ENCODE data around the gene CAPN9. TPM values are rescaled to one million over a fixed set of nuclear protein-coding genes. Genes with fewer than 3 reads are reported as not detected.
A peak's percentile ranks its signal among the peaks of the same experiment; 100 is the strongest.
"Not testable (repeated sequence)": the region's sequence is repeated elsewhere in the genome, so short reads cannot be mapped to it uniquely, and the experiment has no call there.

Gene CAPN9
- total RNA-seq, 1 donor from 2014 or later = not detected

- H3K27ac Mint-ChIP-seq (ENCODE audit: unreplicated experiment) = no peak overlapping the region
Measured at GRCh38 chr1:230839173-230839572, 92.0 kb downstream of the CAPN9 start.

GRCh38 chr1:230842801-230843200 is 95.6 kb downstream of the CAPN9 start:
- no peak for TF ChIP-seq CTCF (IDR thresholded peaks at IDR 0.05)
- Mint-ChIP-seq H3K27me3 (ENCODE audit: unreplicated experiment) (no peaks in the 10 kb centered on the region), H3K4me3 (ENCODE audit: unreplicated experiment) (no peak overlapping the region), H3K9me3 (ENCODE audit: unreplicated experiment) (no peaks in the 10 kb centered on the region), H3K4me1 (ENCODE audit: unreplicated experiment) (peaks cover 55% of the 10 kb centered on the region), H3K27ac (ENCODE audit: unreplicated experiment) (no peak overlapping the region), H3K36me3 (ENCODE audit: unreplicated experiment) (peaks cover 73% of the 10 kb centered on the region)
- no peak for DNase-seq (ENCODE audit: extremely low spot score, unreplicated experiment)

More at GRCh38 chr1:230839173-230839572, 92.0 kb downstream of the CAPN9 start:
- no peak for TF ChIP-seq CTCF (IDR thresholded peaks at IDR 0.05)
- no peaks in the 10 kb centered on the region for H3K27me3 Mint-ChIP-seq (ENCODE audit: unreplicated experiment)
- peaks cover 39% of the 10 kb centered on the region for H3K4me1 Mint-ChIP-seq (ENCODE audit: unreplicated experiment)
- no peaks in the 10 kb centered on the region for H3K9me3 Mint-ChIP-seq (ENCODE audit: unreplicated experiment)
- no peak overlapping the region for H3K4me3 Mint-ChIP-seq (ENCODE audit: unreplicated experiment)
- DNase-seq (ENCODE audit: extremely low spot score, unreplicated experiment) = no peak
- H3K36me3 Mint-ChIP-seq (ENCODE audit: unreplicated experiment) = peaks cover 77% of the 10 kb centered on the region

DNA sequence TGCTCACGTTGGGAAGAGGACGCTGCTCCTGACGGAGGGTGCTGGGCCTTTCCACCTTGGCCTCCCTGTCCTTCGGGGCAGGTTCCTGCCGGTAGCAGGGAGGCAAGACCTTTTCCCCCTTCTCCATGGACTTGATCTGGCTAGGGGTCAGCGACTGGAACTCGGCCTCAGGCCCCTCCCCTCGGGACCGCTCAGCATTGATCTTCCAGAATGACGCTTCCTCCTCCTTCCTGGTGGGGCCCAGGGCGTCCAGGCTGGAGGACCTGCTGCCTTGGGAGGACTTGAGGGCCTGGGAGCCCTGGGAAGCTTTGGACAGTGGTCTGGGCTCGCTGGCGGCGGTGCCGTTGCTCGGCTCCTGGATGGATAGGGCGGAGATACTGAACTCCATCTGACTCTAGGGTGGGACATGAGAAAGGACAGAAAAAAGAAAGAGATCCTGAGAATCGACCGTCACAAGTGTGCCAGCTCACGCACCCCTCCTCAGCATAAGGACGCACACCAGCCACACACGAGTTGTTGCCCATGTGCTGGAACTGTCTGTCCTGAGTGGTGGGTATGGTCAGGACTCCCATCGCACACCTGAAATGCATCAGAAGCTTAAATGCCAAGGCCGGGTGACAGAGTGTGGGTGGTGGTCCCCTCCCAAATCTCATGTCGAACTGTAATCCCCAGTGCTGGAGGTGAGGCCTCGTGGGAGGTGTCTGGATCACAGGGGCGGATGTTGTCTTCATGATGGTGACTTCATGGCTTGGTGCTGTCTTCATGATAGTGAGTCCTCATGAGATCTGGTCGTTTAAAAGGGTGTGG is 96.5 kb downstream of the CAPN9 start:
- no peak overlapping the region for H3K4me3 Mint-ChIP-seq (ENCODE audit: unreplicated experiment)
- H3K36me3 Mint-ChIP-seq (ENCODE audit: unreplicated experiment) = peaks cover 70% of the 10 kb centered on the region
- peak overlapping the region; percentile 59 for H3K27ac Mint-ChIP-seq (ENCODE audit: unreplicated experiment)
- no peaks in the 10 kb centered on the region for H3K9me3 Mint-ChIP-seq (ENCODE audit: unreplicated experiment)
- DNase-seq (ENCODE audit: extremely low spot score, unreplicated experiment) = no peak
- H3K27me3 Mint-ChIP-seq (ENCODE audit: unreplicated experiment) = no peaks in the 10 kb centered on the region
- H3K4me1 Mint-ChIP-seq (ENCODE audit: unreplicated experiment) = peaks cover 64% of the 10 kb centered on the region
- no peak for TF ChIP-seq CTCF (IDR thresholded peaks at IDR 0.05)

DNA sequence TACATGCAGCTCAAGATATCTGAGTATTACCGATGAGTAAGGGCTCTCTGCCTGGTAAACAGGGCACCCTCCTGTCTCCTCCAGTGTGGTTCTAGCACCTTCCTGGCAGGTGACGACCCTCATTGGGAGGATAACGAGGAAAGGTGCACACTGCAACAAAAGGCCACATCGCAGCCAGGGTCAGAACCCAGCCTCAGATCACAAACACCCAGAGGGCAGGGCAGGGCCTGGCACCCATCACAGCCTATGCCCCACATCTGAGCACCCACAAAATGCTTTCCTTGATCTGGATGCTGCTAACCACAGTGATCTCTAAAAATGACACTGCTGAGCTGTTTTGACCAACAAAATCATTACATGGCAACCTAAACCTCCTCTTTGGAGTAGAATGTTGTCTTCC is 97.4 kb downstream of the CAPN9 start:
- DNase-seq (ENCODE audit: extremely low spot score, unreplicated experiment) = no peak
- no peaks in the 10 kb centered on the region for H3K9me3 Mint-ChIP-seq (ENCODE audit: unreplicated experiment)
- peaks cover 62% of the 10 kb centered on the region for H3K36me3 Mint-ChIP-seq (ENCODE audit: unreplicated experiment)
- H3K27me3 Mint-ChIP-seq (ENCODE audit: unreplicated experiment) = no peaks in the 10 kb centered on the region
- TF ChIP-seq CTCF (IDR thresholded peaks at IDR 0.05) = no peak
- H3K4me1 Mint-ChIP-seq (ENCODE audit: unreplicated experiment) = peaks cover 73% of the 10 kb centered on the region
- H3K4me3 Mint-ChIP-seq (ENCODE audit: unreplicated experiment) = no peak overlapping the region
- peak overlapping the region; percentile 12 for H3K27ac Mint-ChIP-seq (ENCODE audit: unreplicated experiment)

GRCh38 chr1:230845184-230845583 is 98.0 kb downstream of the CAPN9 start:
- H3K27me3 Mint-ChIP-seq (ENCODE audit: unreplicated experiment); H3K9me3 Mint-ChIP-seq (ENCODE audit: unreplicated experiment); H3K4me3 Mint-ChIP-seq (ENCODE audit: unreplicated experiment); DNase-seq (ENCODE audit: extremely low spot score, unreplicated experiment): not testable (repeated sequence)
- Mint-ChIP-seq H3K27ac (ENCODE audit: unreplicated experiment) (peak overlapping the region; percentile 50), H3K4me1 (ENCODE audit: unreplicated experiment) (peaks cover 74% of the 10 kb centered on the region), H3K36me3 (ENCODE audit: unreplicated experiment) (peaks cover 56% of the 10 kb centered on the region)

Measured in osteocyte (in vitro differentiated cells).